K562 (cell line): ENCODE results near the gene MLC1. TPM values are rescaled to one million over a fixed set of nuclear protein-coding genes. Genes with fewer than 3 reads are reported as not detected.

ENCODE experiments used
- CEBPG ChIP-seq, 3 experiments: fragments of 200-800 bp in 1 of 3; sonication (Bioruptor generic) in 1 of 3; sonication (generic) in 1 of 3; formaldehyde crosslinking in 1 of 3; IDR thresholded peaks in 2 of 3; conservative IDR thresholded peaks in 1 of 3; 2 replicates each; pipeline versions ENCODE4 v1.6.1 to v1.8.0; 2016 to 2022; ENCODE audit warnings: missing compliant biosample characterization in 2 of 3, missing genetic modification characterization in 2 of 3, mild to moderate bottlenecking in 1 of 3, missing genetic modification reagents in 1 of 3
- E2F6 ChIP-seq, 2 experiments: IDR thresholded peaks; 2 replicates each; pipeline ENCODE4 v1.6.1; 2011; ENCODE audit warnings: borderline replicate concordance in 1 of 2, control low read depth in 1 of 2, low read depth in 1 of 2, low read length in 1 of 2, mild to moderate bottlenecking in 1 of 2, mixed read lengths in 1 of 2, moderate library complexity in 1 of 2; ENCODE audit not compliant: insufficient read depth in 1 of 2, insufficient read length in 1 of 2, poor library complexity in 1 of 2, severe bottlenecking in 1 of 2; ENCODE audit errors: extremely low read depth in 1 of 2
- MGA ChIP-seq: fragments of 450-650 bp; IDR thresholded peaks from 2 replicates; pipeline ENCODE4 v1.6.1; 2016; ENCODE audit warnings: mild to moderate bottlenecking, moderate library complexity
- NR2F6 ChIP-seq: fragments of 450-650 bp; formaldehyde crosslinking; IDR thresholded peaks from 2 replicates; pipeline ENCODE4 v1.4.0; 2020; ENCODE audit warnings: mild to moderate bottlenecking
- PRDM10 ChIP-seq: fragments of 450-650 bp; IDR thresholded peaks from 2 replicates; pipeline ENCODE4 v1.6.1; 2018; ENCODE audit not compliant: partially characterized antibody
- PTTG1 ChIP-seq: fragments of 450-650 bp; IDR thresholded peaks from 2 replicates; pipeline ENCODE4 v1.6.1; 2016; ENCODE audit warnings: low read depth, mild to moderate bottlenecking, missing genetic modification characterization, missing compliant biosample characterization
- TAF15 ChIP-seq: fragments of 200-400 bp; formaldehyde crosslinking; IDR thresholded peaks from 2 replicates; pipeline ENCODE4 v1.6.1; 2017; ENCODE audit warnings: mild to moderate bottlenecking, low read depth, low read length, moderate library complexity
- ZFP30 ChIP-seq: fragments of 250-450 bp; sonication (Bioruptor Pico); IDR thresholded peaks from 2 replicates; pipeline ENCODE4 v1.8.0; 2022; ENCODE audit warnings: moderate library complexity, mild to moderate bottlenecking, inconsistent platforms, borderline replicate concordance
- polyA plus RNA-seq, 8 experiments: library from polyadenylated mRNA; depleted of rRNA in 4 of 8; stranded (reverse) in 5 of 8; unstranded in 3 of 8; fragments of >200 nt; fragmentation: Nextera tagmentation in 2 of 8; fragmentation: Illumina TruSeq in 1 of 8; extraction: Ambion mirVana in 2 of 8; extraction: Trizol in 1 of 8; gene quantifications; 2 replicates each; pipeline versions ENCODE4 v1.2.1 to v1.2.3, GENCODE V29; 2011 to 2014; ENCODE audit warnings: inconsistent platforms in 1 of 8, missing spikeins in 1 of 8
- total RNA-seq, 7 experiments: library from RNA; depleted of rRNA in 6 of 7; stranded (reverse); fragments of >200 nt in 6 of 7; fragmentation: Illumina TruSeq in 2 of 7; extraction: Trizol in 2 of 7; gene quantifications; 2 replicates each; pipeline versions ENCODE4 v1.2.1 to v1.2.3, GENCODE V29; 2011 to 2021; ENCODE audit warnings: low replicate concordance in 1 of 7

Gene MLC1
- total and polyA plus RNA-seq, 9 of the 15 experiments (the other 6 are each of a cell fraction or from before 2014, with no cell fraction given) = 0.06 to 0.98 (median 0.39) TPM

- TF ChIP-seq E2F6 (IDR thresholded peaks at IDR 0.05; ENCODE audit: borderline replicate concordance in 1 of 2, extremely low read depth in 1 of 2, insufficient read depth in 1 of 2, insufficient read length in 1 of 2, low read depth in 1 of 2, low read length in 1 of 2, poor library complexity in 1 of 2, severe bottlenecking in 1 of 2) = peak in 1 of 2 experiments; percentile 20
- peak; percentile 54 for TF ChIP-seq MGA
- no peak for TF ChIP-seq NR2F6 (CRISPR knock-in tag)
- TF ChIP-seq CEBPG (CRISPR knock-in tag; IDR thresholded peaks at IDR 0.05) = no peak
- peak in 1 of 2 experiments; percentile 37; a peak in 1 of 4 replicates for TF ChIP-seq CEBPG (tag; conservative IDR thresholded peaks at IDR 0.05 in 1 of 2, IDR thresholded peaks at IDR 0.05 in 1 of 2)
- no peak for TF ChIP-seq TAF15
- no peak for TF ChIP-seq ZFP30 (CRISPR knock-in tag)
- TF ChIP-seq PRDM10 = peak; percentile 35
- TF ChIP-seq PTTG1 (tag) = no peak
Observed at GRCh38 chr22:50085211-50085972, at the start of gene MLC1 (continued).
